ENCODE results near the gene FOXJ3.

The FOXJ3 gene

GRCh38 chr1:42189931-42190853 is 144.8 kb downstream of the FOXJ3 start:
- no peak for DNase-seq (ENCODE audit: low read depth)

DNA sequence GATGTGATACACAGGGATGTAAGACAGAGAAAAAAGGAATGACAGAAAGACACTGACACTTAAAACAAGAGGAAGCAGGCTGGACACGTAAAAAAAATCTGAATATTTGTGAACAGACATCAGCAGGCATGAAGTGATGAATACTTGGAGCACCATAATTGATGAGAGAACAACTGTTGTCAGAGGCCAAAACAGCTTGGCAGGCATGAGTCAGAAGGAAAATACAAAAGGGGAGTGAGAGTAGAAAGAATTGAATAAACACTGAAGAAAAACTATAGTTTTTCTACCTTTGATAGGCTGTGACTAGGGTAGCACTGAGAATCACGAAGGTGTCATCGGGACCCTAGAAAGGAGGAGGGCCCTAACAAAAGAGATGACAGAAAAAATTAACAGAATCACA is 148.9 kb downstream of the FOXJ3 start:
- no peak for DNase-seq (ENCODE audit: low read depth)

- DNase-seq (ENCODE audit: low read depth), result no peak
Observed at GRCh38 chr1:42184616-42185015, 150.4 kb downstream of the FOXJ3 start.

- no peak for DNase-seq (ENCODE audit: low read depth)
Observed at GRCh38 chr1:42183957-42184268, 151.1 kb downstream of the FOXJ3 start.

GRCh38 chr1:42183210-42183956 is 151.7 kb downstream of the FOXJ3 start:
- DNase-seq (ENCODE audit: low read depth), result no peak

DNA sequence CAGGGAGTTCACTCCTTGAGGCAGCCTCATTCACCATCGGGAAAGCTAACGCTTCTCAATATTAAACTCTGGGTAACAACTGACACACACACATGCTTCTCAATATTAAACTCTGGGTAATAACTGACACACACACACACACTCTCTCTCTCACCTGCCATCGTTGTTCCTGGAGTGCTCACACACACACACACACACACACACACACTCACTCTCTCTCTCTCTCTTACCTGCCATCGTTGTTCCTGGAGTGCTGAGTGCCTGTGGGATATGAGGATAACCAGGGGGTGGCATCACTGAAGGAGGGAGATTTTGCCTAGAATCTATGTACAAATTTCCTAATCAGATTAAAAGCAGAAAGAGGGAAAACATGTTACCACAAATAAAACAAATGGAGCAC is 153.3 kb downstream of the FOXJ3 start:
- DNase-seq (ENCODE audit: low read depth), result no peak

DNA sequence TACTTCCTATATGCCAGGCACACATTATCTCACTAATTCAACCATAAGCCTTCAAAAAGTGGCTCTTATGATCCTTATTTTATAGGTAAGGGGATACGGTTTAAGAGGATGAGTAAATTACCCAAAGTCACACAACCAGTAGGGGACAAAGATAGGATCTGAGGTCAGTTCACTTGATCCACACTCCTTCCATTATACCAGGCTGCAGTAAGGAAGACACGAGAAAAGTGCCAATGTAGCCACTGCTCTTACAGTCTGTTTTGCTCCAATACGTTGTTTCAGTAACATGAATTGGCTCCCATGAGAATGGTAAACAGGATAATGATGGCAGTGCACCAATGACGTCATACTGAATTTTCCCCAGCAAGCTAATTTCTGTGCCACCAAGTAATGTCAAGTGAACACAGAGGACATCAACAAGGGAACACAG is 155.1 kb downstream of the FOXJ3 start:
- no peak for DNase-seq (ENCODE audit: low read depth)

GRCh38 chr1:42179275-42179674 is 155.8 kb downstream of the FOXJ3 start:
- DNase-seq (ENCODE audit: low read depth), result no peak

- no peak for DNase-seq (ENCODE audit: low read depth)
Observed at GRCh38 chr1:42178249-42178648, 156.8 kb downstream of the FOXJ3 start.

DNA sequence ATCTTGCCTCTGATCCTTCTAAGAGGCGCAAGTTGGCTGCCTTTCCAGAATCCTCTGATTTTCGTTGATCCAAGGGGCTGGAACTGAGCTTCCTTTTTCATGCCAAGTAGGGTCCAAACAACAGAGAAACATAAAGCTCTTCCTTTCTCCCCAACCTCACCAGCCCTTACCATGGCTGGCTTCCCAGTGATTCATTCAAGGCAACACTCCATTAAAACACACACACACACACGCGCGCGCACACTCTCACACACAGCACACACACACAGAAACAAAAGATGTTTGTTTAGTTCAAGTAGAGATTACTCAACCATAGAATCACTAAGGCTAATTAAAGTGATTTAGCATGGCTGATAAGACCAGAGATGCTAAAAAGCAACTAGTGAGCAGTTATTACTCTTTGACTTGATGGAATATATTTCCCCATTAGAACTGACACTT is 157.5 kb downstream of the FOXJ3 start:
- DNase-seq (ENCODE audit: low read depth), result no peak

- no peak for DNase-seq (ENCODE audit: low read depth)
Observed at GRCh38 chr1:42176902-42177519, 158.0 kb downstream of the FOXJ3 start.

DNA sequence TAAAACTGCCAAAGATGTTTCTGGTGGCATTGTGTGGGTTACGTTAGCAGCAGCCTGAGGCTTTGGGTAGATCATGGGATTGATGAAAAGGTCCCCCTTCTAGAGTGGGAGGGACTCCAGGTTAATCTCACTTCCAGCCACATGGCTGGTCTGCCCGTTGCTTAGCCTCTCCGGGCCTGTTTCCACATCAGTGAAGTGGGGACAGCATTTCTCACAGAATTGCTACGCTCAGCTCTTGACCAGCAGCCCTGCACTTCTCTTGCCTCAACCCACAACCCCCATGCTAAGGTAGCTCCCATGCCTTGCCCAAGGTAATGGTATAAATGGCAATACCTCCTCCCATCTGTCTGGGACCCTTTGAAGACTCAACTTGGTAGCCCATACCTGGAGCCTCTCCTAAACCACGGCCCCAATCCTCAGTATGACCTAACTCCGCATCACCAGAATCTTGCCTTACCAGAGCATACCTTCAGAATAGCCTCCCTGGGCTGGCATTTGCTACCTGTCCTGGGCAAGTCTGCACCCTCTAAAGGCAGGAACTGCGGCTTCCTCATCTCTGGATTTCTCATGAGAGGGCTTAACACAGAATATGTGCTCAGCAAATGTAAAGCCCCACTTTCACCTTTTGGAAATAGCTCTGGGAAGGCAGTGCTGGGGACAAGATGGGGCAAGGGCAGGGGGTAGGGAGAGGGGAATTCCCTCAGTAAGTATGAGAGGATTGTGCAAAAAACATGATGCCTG is 159.6 kb downstream of the FOXJ3 start:
- DNase-seq (ENCODE audit: low read depth), result no peak

DNA sequence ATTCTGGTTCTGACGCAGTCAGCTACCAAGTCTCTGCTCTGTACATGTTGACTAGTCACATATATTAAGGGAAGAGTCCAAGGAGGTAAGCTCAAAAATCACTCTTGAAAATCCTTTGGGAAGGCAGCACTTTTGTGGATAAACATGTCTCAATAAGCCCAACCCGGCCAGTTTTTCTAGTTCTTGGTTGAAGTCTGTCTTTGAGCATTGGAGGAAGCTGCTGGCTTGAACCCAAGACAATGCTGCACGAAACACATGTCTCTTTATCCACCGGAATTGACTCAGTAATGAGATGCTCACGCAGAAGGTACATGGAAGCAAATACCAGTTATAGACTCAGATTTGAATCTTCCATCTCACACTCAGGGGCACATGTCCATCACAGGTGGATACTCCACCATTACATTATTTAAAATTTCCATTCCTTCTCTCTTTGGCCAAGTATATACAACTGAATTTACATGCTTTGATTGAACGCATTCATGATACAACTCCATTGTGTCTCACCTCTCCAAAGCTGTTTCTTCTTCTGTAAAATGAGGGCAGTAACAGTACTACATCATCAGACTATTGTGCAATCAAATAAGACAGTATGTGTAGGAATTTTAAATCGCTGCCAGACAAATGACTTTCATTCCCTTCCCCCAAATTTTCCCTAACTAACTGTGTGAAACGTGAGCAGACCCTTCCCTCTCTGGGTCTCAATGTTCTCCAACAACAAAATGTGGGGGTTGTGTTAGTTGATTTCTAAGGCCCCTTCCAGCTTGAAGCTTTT is 160.9 kb downstream of the FOXJ3 start:
- no peak for DNase-seq (ENCODE audit: low read depth)

DNA sequence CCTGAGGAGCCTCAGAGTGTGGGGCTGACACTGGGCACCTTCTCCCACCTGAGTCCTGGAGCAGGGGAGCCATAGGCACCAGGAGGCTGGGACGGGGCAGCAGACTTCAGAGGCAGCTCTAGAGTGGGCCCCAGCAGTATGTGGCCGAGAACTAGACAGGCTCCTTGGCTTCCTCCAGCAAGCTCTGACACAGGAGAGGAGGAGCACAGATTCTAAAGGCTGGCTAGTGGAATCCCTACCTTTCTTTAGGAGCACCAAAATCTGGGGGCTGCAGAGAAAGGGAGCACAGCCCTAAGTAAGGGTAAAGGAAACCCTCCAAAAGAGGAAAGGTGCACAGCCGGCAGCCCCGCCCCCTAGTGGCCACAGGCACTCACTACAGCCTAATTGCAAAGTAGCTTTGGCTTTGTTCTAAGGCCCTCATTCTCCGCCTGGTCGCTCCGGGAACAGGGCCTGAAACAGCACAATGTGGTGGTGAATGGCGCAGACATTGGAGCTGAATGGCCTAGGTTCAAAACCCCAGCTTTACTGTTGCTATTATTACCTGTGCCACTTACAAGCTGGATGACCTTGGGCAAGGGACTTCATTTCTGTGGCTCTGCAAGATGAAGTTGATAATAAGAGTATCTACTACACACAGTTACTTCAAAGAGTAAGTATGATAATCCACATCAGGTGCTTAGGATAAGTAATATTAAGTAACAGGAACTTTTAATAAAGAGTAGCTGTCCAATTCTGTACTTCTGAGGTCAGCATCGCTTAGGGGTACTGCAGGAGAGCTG is 161.7 kb downstream of the FOXJ3 start:
- DNase-seq (ENCODE audit: low read depth), result no peak

GRCh38 chr1:42172381-42173133 is 162.5 kb downstream of the FOXJ3 start:
- DNase-seq (ENCODE audit: low read depth), result no peak

GRCh38 chr1:42171679-42172266 is 163.3 kb downstream of the FOXJ3 start:
- no peak for DNase-seq (ENCODE audit: low read depth)

DNA sequence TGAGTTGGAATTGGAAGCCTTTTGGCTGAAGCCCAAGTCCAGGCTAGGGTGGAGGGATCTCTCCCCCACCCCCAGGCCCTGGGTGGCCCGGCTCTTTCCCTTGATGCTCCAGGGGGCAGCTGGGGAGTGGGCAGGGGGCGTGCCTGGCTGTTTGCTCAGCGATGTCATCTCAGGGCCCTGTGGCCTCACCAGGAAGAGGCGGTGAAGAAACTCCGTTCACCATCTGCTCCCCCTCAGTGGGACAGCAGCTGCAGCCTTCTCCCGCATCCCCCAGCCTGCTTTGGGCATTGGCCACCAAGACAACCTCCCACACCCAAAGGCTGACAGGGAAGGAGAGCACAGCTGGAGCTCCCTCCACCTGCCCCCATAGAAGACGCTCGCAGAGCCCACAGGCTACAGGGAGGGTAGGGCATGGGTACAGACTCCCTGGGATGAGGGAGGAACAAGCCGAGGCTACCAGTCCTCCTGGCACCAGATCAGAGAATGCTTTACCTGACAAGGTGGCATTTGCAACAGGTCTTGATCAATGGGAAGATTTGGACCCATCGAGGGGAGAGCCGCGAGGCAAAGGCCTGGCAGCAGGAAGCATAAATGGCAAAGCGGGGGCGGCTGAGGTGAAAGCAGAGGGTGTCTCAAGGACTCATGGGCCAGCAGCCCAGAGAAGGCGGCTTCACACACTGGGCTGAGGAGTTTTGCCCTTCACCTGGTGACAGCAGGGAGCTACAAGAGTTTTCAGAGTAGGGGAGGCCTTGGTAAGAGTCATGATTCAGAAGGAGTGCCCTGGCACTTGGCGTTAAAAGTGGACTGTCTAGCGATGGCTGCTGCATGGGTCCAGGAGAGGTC is 164.0 kb downstream of the FOXJ3 start:
- DNase-seq (ENCODE audit: low read depth), result no peak

- DNase-seq (ENCODE audit: low read depth), result no peak
Observed at GRCh38 chr1:42168763-42169162, 166.3 kb downstream of the FOXJ3 start.

DNA sequence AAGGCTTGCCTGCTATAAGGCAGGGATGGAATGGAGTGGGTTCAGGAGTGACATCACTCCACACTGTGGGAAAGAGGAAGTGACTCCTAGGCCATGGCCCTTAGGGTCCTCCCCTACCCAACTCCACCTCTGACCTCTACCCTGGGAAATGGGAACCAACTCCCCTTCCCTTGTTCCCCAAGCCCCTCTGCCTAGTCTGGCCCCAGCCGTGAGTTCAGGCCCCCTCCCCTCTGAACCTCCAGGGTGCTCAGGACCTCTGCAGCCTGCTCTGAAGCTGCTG is 166.7 kb downstream of the FOXJ3 start:
- DNase-seq (ENCODE audit: low read depth), result no peak
